Fibroblast of the conjunctiva (primary cell): ENCODE data around the gene LRGUK.

Experiments
- DNase-seq: peaks from one replicate; pipeline ENCODE4 v3.0.0-alpha.2; 2010; ENCODE audit warnings: low read depth

The LRGUK gene

GRCh38 chr7:134300988-134301387 lies 173.8 kb downstream of the LRGUK start:
- no peak for DNase-seq

GRCh38 chr7:134301592-134301991 lies 174.5 kb downstream of the LRGUK start:
- no peak for DNase-seq

GRCh38 chr7:134302120-134302519 lies 175.0 kb downstream of the LRGUK start:
- DNase-seq = no peak

- DNase-seq = no peak
Observed at GRCh38 chr7:134307320-134307719, 180.2 kb downstream of the LRGUK start.

- no peak for DNase-seq
Observed at GRCh38 chr7:134308548-134308947, 181.4 kb downstream of the LRGUK start.

- no peak for DNase-seq
Observed at GRCh38 chr7:134311807-134312206, 184.7 kb downstream of the LRGUK start.

- DNase-seq = no peak
Observed at GRCh38 chr7:134312717-134313116, 185.6 kb downstream of the LRGUK start.

GRCh38 chr7:134313543-134313942 lies 186.4 kb downstream of the LRGUK start:
- DNase-seq = no peak
